ENCODE data around the gene ALDOC.

DNA sequence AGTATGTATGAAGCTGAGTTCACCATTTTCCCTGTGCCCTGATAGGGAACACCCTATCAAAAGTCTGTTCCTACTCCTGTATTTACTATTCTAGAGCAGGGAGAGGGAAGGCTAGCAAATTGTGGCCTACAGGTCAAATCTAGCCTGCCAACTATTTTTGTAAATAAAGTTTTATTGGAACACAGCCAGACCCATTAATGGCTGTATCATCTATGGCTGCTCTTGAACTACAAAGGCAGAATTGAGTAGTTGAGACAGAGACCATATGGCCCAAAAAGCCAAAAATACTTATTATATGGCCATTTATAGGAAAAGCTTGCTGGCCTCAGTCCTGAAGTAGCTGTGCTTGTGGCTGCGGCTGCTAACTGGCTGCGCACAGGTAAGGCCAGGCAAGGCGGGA lies 4.3 kb upstream of the ALDOC start:
- TF ChIP-seq, protein P1, sequence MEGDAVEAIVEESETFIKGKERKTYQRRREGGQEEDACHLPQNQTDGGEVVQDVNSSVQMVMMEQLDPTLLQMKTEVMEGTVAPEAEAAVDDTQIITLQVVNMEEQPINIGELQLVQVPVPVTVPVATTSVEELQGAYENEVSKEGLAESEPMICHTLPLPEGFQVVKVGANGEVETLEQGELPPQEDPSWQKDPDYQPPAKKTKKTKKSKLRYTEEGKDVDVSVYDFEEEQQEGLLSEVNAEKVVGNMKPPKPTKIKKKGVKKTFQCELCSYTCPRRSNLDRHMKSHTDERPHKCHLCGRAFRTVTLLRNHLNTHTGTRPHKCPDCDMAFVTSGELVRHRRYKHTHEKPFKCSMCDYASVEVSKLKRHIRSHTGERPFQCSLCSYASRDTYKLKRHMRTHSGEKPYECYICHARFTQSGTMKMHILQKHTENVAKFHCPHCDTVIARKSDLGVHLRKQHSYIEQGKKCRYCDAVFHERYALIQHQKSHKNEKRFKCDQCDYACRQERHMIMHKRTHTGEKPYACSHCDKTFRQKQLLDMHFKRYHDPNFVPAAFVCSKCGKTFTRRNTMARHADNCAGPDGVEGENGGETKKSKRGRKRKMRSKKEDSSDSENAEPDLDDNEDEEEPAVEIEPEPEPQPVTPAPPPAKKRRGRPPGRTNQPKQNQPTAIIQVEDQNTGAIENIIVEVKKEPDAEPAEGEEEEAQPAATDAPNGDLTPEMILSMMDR (conservative IDR thresholded peaks at IDR 0.05; ENCODE audit: low read length): no peak
- TF ChIP-seq EZH2phosphoT487 (IDR thresholded peaks at IDR 0.05; ENCODE audit: borderline replicate concordance): no peak

Data from Loucy (cell line).